Stimulated activated naive CD8-positive, alpha-beta T cell treated with anti-CD3 and anti-CD28 coated beads, Interleukin-15, amount 100 ng/mL, for 72 hours (primary cell): ENCODE measurements around the gene TAS2R38.
A peak's percentile ranks its signal among the peaks of the same experiment; 100 is the strongest.

Experiments
- ATAC-seq: fragments of 150-1000 bp; cut with Tn5 transposase; 2 replicates; pipeline ENCODE4 v1.10.0; 2021; ENCODE audit warnings: mild to moderate bottlenecking, moderate library complexity
- DNase-seq, 2 donors: peaks; one replicate each; pipeline ENCODE4 v3.0.0; 2021 to 2022
- H3K27ac Mint-ChIP-seq, 2 donors: one replicate each; pipeline ENCODE4 v1.8.0; 2022; ENCODE audit warnings: mild to moderate bottlenecking in 2 of 2, mixed read lengths in 2 of 2, moderate library complexity in 2 of 2
- H3K27me3 Mint-ChIP-seq: one replicate; pipeline ENCODE4 v1.8.0; 2022; ENCODE audit warnings: mixed read lengths
- H3K4me1 Mint-ChIP-seq: one replicate; pipeline ENCODE4 v1.8.0; 2022; ENCODE audit warnings: mild to moderate bottlenecking, mixed read lengths
- H3K4me3 Mint-ChIP-seq, 2 donors: one replicate each; pipeline ENCODE4 v1.8.0; 2022; ENCODE audit warnings: mild to moderate bottlenecking in 2 of 2, mixed read lengths in 2 of 2, moderate library complexity in 1 of 2
- H3K9me3 Mint-ChIP-seq, 2 donors: one replicate each; pipeline ENCODE4 v1.8.0; 2022; ENCODE audit warnings: mixed read lengths in 2 of 2

TAS2R38 gene

GRCh38 chr7:141949021-141949420, 24.6 kb downstream of the TAS2R38 start:
- Mint-ChIP-seq H3K4me3 (no peak overlapping the region), H3K27me3 (peaks cover 6% of the 10 kb centered on the region), H3K27ac (no peak overlapping the region), H3K9me3 (no peaks in the 10 kb centered on the region), H3K4me1 (no peaks in the 10 kb centered on the region)
- no peak for DNase-seq
- ATAC-seq: no peak

GRCh38 chr7:141946796-141947195, 26.8 kb downstream of the TAS2R38 start, which contains the start of gene CLEC5A:
CLEC5A (minus strand) TSS chr7:141946974; CDS start chr7:141946292, 682 bp downstream.
- Mint-ChIP-seq H3K4me1 (no peaks in the 10 kb centered on the region), H3K4me3 (no peak within 1 kb of the TSS), H3K27me3 (peaks cover 6% of the 10 kb centered on the region), H3K9me3 (no peaks in the 10 kb centered on the region), H3K27ac (no peak within 1 kb of the TSS)
- no peak for DNase-seq
- ATAC-seq: no peak

GRCh38 chr7:141945356-141945755, 28.2 kb downstream of the TAS2R38 start:
- DNase-seq (no peak), ATAC-seq (peak; percentile 83)
- no peak overlapping the region for H3K4me3 Mint-ChIP-seq

GRCh38 chr7:141944811-141945210, 28.8 kb downstream of the TAS2R38 start:
- Mint-ChIP-seq H3K4me3 (no peak overlapping the region), H3K9me3 (peaks cover 14 to 17% of the 10 kb centered on the region in 2 donors), H3K27me3 (peaks cover 6% of the 10 kb centered on the region), H3K4me1 (no peaks in the 10 kb centered on the region), H3K27ac (no peak overlapping the region)
- ATAC-seq: no peak
- no peak for DNase-seq

More at GRCh38 chr7:141945356-141945755, 28.2 kb downstream of the TAS2R38 start:
- Mint-ChIP-seq H3K27me3 (peaks cover 6% of the 10 kb centered on the region), H3K4me1 (no peaks in the 10 kb centered on the region), H3K27ac (no peak overlapping the region), H3K9me3 (peaks cover 11 to 13% of the 10 kb centered on the region in 2 donors)

- H3K4me1 Mint-ChIP-seq: no peaks in the 10 kb centered on the region
- no peak for ATAC-seq
- H3K4me3 Mint-ChIP-seq: no peak overlapping the region
- H3K27ac Mint-ChIP-seq: no peak overlapping the region
- peaks cover 6% of the 10 kb centered on the region for H3K27me3 Mint-ChIP-seq
- peaks cover 21 to 25% of the 10 kb centered on the region in 2 donors for H3K9me3 Mint-ChIP-seq
- DNase-seq: no peak
Measured at GRCh38 chr7:141943846-141944245, 29.7 kb downstream of the TAS2R38 start.

GRCh38 chr7:141941075-141941474, 32.5 kb downstream of the TAS2R38 start:
- Mint-ChIP-seq H3K4me1 (no peaks in the 10 kb centered on the region), H3K4me3 (no peak overlapping the region), H3K27me3 (no peaks in the 10 kb centered on the region), H3K27ac (no peak overlapping the region), H3K9me3 (peaks cover 21 to 25% of the 10 kb centered on the region in 2 donors)
- ATAC-seq: no peak
- DNase-seq: no peak

- Mint-ChIP-seq H3K27me3 (peaks cover 8% of the 10 kb centered on the region), H3K4me1 (no peaks in the 10 kb centered on the region), H3K27ac (no peak overlapping the region), H3K4me3 (no peak overlapping the region), H3K9me3 (peaks cover 9% of the 10 kb centered on the region in 2 donors)
- DNase-seq (no peak), ATAC-seq (no peak)
Measured at GRCh38 chr7:141930211-141930610, 43.4 kb downstream of the TAS2R38 start.

- ATAC-seq (no peak), DNase-seq (no peak)
- H3K4me3 Mint-ChIP-seq: no peak overlapping the region
- H3K27me3 Mint-ChIP-seq: peaks cover 8% of the 10 kb centered on the region
- no peaks in the 10 kb centered on the region for H3K4me1 Mint-ChIP-seq
- peaks cover 9% of the 10 kb centered on the region in 2 donors for H3K9me3 Mint-ChIP-seq
- no peak overlapping the region for H3K27ac Mint-ChIP-seq
Measured at GRCh38 chr7:141928845-141929195, 44.8 kb downstream of the TAS2R38 start.

GRCh38 chr7:141928146-141928844, 45.3 kb downstream of the TAS2R38 start:
- Mint-ChIP-seq H3K4me3 (no peak overlapping the region), H3K27me3 (peaks cover 8% of the 10 kb centered on the region), H3K27ac (peak overlapping the region in 1 of 2 donors; percentile 68), H3K4me1 (no peaks in the 10 kb centered on the region), H3K9me3 (peaks cover 9% of the 10 kb centered on the region in 2 donors)
- ATAC-seq: no peak
- no peak for DNase-seq
